CD14-positive monocyte (primary cell): ENCODE measurements around the gene TOR4A. TPM values are rescaled to one million over a fixed set of nuclear protein-coding genes. Genes with fewer than 3 reads are reported as not detected.

Source experiments
- DNase-seq, 3 donors: peaks; one replicate each; pipeline ENCODE4 v3.0.0-alpha.2; 2011 to 2022
- H2AFZ ChIP-seq: 2 replicates; pipeline ENCODE4 v1.6.0; 2012; ENCODE audit warnings: mild to moderate bottlenecking, low read depth, low read length, inconsistent platforms; ENCODE audit not compliant: insufficient read depth, poor library complexity, severe bottlenecking
- H3K27ac ChIP-seq, 2 donors: 1 replicate in 1 of 2; 2 replicates in 1 of 2; pipeline ENCODE4 v1.5.1; 2012 to 2013; ENCODE audit warnings: low read length in 2 of 2, control low read depth in 1 of 2, inconsistent platforms in 1 of 2, low read depth in 1 of 2, mild to moderate bottlenecking in 1 of 2
- H3K27me3 ChIP-seq, 2 donors: one replicate each; pipeline versions ENCODE4 v1.6.0 to v1.6.1; 2011 to 2013; ENCODE audit warnings: low read length in 2 of 2; ENCODE audit not compliant: control insufficient read depth in 2 of 2, insufficient read depth in 2 of 2
- H3K36me3 ChIP-seq, 2 donors: replicated peaks in 1 of 2; 1 replicate in 1 of 2; 2 replicates in 1 of 2; pipeline versions ENCODE4 v1.5.1 to v1.6.1; 2012 to 2013; ENCODE audit warnings: low read length in 2 of 2, control low read depth in 1 of 2, inconsistent platforms in 1 of 2, mild to moderate bottlenecking in 1 of 2; ENCODE audit not compliant: insufficient read depth in 2 of 2, control insufficient read depth in 1 of 2
- H3K4me1 ChIP-seq, 2 donors: 1 replicate in 1 of 2; 2 replicates in 1 of 2; pipeline versions ENCODE4 v1.5.1 to v1.6.1; 2012 to 2013; ENCODE audit warnings: low read length in 2 of 2, control low read depth in 1 of 2, inconsistent platforms in 1 of 2, mild to moderate bottlenecking in 1 of 2, moderate library complexity in 1 of 2; ENCODE audit not compliant: insufficient read depth in 2 of 2, control insufficient read depth in 1 of 2
- H3K4me2 ChIP-seq: replicated peaks from 2 replicates; pipeline ENCODE3; 2012; ENCODE audit warnings: low read length, moderate library complexity, mild to moderate bottlenecking; ENCODE audit not compliant: poor library complexity, severe bottlenecking; ENCODE audit errors: extremely low read depth
- H3K4me3 ChIP-seq, 3 experiments: fragments of 200-600 bp in 1 of 3; sonication (generic) in 1 of 3; replicated peaks in 1 of 3; 1 replicate in 2 of 3; 2 replicates in 1 of 3; pipeline ENCODE4 v1.5.1; 2011 to 2013; ENCODE audit warnings: low read length in 3 of 3, mild to moderate bottlenecking in 3 of 3, control low read depth in 2 of 3, low read depth in 2 of 3, inconsistent platforms in 1 of 3, moderate library complexity in 1 of 3
- H3K79me2 ChIP-seq: 2 replicates; pipeline ENCODE4 v1.6.0; 2012; ENCODE audit warnings: mild to moderate bottlenecking, control low read depth, inconsistent platforms, low read length, moderate library complexity; ENCODE audit not compliant: insufficient read depth
- H3K9ac ChIP-seq: 2 replicates; pipeline ENCODE4 v1.6.0; 2017; ENCODE audit warnings: low read length, mild to moderate bottlenecking; ENCODE audit not compliant: insufficient read depth, poor library complexity, severe bottlenecking
- H3K9me3 ChIP-seq, 2 donors: replicated peaks in 1 of 2; 1 replicate in 1 of 2; 2 replicates in 1 of 2; pipeline versions ENCODE4 v1.5.1 to v1.6.1; 2012 to 2013; ENCODE audit warnings: low read length in 2 of 2, control low read depth in 1 of 2; ENCODE audit not compliant: control insufficient read depth in 1 of 2, insufficient read depth in 1 of 2
- H4K20me1 ChIP-seq: 2 replicates; pipeline ENCODE4 v1.6.0; 2012; ENCODE audit warnings: mild to moderate bottlenecking, low read length, control low read depth, moderate library complexity; ENCODE audit not compliant: insufficient read depth
- H3K27ac Mint-ChIP-seq, 7 donors: one replicate each; pipeline ENCODE4 v1.8.0; 2020; ENCODE audit warnings: mild to moderate bottlenecking in 7 of 7, mixed read lengths in 7 of 7, moderate library complexity in 6 of 7, inconsistent platforms in 2 of 7
- H3K27me3 Mint-ChIP-seq, 3 donors: one replicate each; pipeline ENCODE4 v1.8.0; 2021 to 2022; ENCODE audit warnings: low read depth in 3 of 3, mild to moderate bottlenecking in 3 of 3, mixed read lengths in 3 of 3, moderate library complexity in 3 of 3, inconsistent platforms in 1 of 3
- H3K36me3 Mint-ChIP-seq, 2 donors: one replicate each; pipeline ENCODE4 v1.8.0; 2020; ENCODE audit warnings: mixed read lengths in 2 of 2, inconsistent platforms in 1 of 2, mild to moderate bottlenecking in 1 of 2
- H3K4me1 Mint-ChIP-seq: one replicate; pipeline ENCODE4 v1.8.0; 2020; ENCODE audit warnings: mild to moderate bottlenecking, mixed read lengths
- H3K4me3 Mint-ChIP-seq, 2 donors: one replicate each; pipeline ENCODE4 v1.8.0; 2020; ENCODE audit warnings: mild to moderate bottlenecking in 2 of 2, mixed read lengths in 2 of 2, moderate library complexity in 1 of 2
- H3K9me3 Mint-ChIP-seq, 7 donors: one replicate each; pipeline ENCODE4 v1.8.0; 2020 to 2022; ENCODE audit warnings: mixed read lengths in 7 of 7, mild to moderate bottlenecking in 6 of 7, moderate library complexity in 6 of 7, inconsistent platforms in 2 of 7
- WGBS: methylation state at CpG from one replicate; pipeline ENCODE4 v1.1.5; 2013; ENCODE audit warnings: missing lambda C conversion rate; ENCODE audit not compliant: insufficient coverage; 5-methylcytosine and 5-hydroxymethylcytosine counted together
- intact Hi-C, 2 donors: fragments of 100-400 bp; cut with micrococcal nuclease; formaldehyde crosslinking; loops; one replicate each; pipeline versions ENCODE4 v1.15.0 to v1.15.1; 2023
- polyA plus RNA-seq, 3 donors: library from polyadenylated mRNA; depleted of rRNA in 1 of 3; unstranded in 2 of 3; stranded (reverse) in 1 of 3; fragments of 300-500 nt in 2 of 3; fragments of >200 nt in 1 of 3; fragmentation: Illumina TruSeq in 2 of 3; gene quantifications; 1 replicate in 2 of 3; 2 replicates in 1 of 3; pipeline ENCODE4 v1.2.3, GENCODE V29; 2012 to 2021
- TF ChIP-seq, protein P1 (sequence below): fragments of 200-600 bp; IDR thresholded peaks from one replicate; pipeline ENCODE4 v1.8.0; 2022; ENCODE audit warnings: antibody characterized with exemption, mild to moderate bottlenecking

TOR4A gene
- polyA plus RNA-seq, 3 donors = 13.7 to 17.6 (median 15.4) TPM

DNA sequence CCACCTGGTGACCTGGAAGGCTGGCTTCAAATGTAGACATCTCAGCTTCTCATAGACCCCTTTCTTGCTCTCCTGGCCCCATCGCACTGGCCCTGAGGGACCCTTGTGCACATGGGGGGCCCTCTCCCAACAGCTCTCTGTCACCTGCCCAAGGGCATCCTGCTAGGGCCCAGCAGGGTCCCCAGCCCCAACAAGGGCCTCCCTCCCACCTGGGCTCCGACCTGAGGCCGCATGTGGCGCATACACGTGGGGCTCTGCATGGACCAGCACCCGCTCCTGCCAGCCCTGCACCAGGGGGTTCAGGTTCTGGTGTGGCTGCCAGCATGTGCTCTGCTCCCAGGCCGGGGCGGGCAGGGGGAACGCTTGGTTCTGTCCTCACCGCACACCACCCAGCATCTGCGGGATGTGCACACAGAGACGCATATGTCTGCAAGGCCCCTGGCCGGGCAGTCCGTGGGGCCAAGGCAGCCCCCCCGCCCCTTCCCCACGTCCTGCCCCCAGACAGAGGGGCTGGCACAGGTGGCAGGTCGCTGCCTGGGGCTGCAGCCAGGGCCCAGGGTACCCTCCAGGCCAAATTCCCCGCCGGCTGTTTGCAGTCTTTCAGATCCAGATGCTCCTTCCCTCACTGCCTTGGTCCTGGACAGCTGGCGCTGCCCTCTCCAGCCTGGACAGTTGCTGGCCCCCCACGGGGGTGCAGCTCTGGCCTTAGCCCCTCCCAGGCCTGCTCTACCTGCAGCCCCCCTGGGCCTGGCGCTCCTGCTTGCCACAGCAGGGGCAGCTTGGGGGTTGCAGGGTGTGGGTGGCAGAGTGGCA is 42.4 kb downstream of the TOR4A start:
- Histone ChIP-seq H3K36me3 (no peaks in the 10 kb centered on the region), H3K9ac (no peak overlapping the region), H4K20me1 (no peaks in the 10 kb centered on the region), H3K27ac (no peak overlapping the region), H2AFZ (peak overlapping the region; percentile 86), H3K4me1 (peaks cover 17 to 24% of the 10 kb centered on the region in 2 donors), H3K4me3 (peak overlapping the region in 1 of 3 experiments; percentile 66), H3K79me2 (no peaks in the 10 kb centered on the region), H3K4me2 (peak overlapping the region; percentile 73), H3K27me3 (peaks cover 0 to 16% of the 10 kb centered on the region in 2 donors), H3K9me3 (no peaks in the 10 kb centered on the region)
- whole genome bisulfite sequencing = 76% methylated on average over 19 of the region's 22 CpGs
- DNase-seq = no peak
- intact Hi-C loops = no loop called here
- TF ChIP-seq, protein P1, sequence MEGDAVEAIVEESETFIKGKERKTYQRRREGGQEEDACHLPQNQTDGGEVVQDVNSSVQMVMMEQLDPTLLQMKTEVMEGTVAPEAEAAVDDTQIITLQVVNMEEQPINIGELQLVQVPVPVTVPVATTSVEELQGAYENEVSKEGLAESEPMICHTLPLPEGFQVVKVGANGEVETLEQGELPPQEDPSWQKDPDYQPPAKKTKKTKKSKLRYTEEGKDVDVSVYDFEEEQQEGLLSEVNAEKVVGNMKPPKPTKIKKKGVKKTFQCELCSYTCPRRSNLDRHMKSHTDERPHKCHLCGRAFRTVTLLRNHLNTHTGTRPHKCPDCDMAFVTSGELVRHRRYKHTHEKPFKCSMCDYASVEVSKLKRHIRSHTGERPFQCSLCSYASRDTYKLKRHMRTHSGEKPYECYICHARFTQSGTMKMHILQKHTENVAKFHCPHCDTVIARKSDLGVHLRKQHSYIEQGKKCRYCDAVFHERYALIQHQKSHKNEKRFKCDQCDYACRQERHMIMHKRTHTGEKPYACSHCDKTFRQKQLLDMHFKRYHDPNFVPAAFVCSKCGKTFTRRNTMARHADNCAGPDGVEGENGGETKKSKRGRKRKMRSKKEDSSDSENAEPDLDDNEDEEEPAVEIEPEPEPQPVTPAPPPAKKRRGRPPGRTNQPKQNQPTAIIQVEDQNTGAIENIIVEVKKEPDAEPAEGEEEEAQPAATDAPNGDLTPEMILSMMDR = no peak
- Mint-ChIP-seq H3K27ac (no peak overlapping the region), H3K4me1 (peaks cover 5% of the 10 kb centered on the region), H3K36me3 (no peaks in the 10 kb centered on the region), H3K9me3 (peaks cover 0 to 3% (median 1%) of the 10 kb centered on the region in 7 donors), H3K27me3 (peaks cover 2 to 20% (median 4%) of the 10 kb centered on the region in 3 donors), H3K4me3 (no peak overlapping the region)

DNA sequence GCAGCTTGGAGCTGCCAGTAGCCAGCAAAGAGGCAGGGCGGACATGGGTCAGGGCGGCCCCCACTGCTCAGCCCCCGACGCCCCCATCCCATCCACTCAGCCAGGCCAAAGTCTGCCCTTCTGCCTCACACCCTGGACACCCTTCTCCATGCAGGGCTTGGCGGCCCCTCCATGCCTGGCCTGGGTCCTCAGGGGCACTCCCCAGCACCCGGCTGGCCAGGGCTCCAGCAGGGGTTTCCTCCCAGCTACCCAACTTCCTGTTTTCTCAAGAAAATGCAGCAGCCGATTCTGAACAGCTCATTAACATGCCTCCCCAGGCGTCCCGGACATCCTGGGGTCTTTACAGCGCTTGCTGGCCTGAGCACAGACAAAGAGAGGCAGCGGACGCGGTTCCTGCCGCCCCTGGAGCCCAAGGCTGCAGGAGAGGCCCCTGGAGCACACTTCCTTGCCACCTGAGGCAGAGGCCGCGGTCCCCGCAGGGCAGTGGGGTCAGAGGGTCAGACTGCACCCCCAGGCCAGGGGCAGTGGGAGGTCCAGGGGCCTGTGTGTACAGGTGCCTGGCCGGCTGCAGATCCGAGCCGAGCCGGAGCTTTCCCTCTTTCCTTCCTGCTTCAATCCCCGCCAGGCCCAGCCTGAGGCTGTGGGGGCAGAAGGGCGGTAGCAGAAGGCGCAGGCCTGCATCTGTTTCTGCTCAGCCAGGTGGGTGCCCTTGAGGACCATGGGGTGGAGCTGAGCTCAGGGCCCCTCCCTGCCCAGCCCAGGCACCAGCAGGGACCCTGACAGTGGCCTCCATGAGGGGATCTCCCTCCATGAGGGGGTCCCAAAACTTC is 43.2 kb downstream of the TOR4A start:
- H3K4me1 Mint-ChIP-seq = peaks cover 6% of the 10 kb centered on the region
- Histone ChIP-seq H3K36me3 (no peaks in the 10 kb centered on the region), H3K4me1 (peaks cover 17 to 24% of the 10 kb centered on the region in 2 donors), H3K4me3 (peak overlapping the region in 2 of 3 experiments; percentile 15 to 66), H3K27me3 (peaks cover 0 to 8% of the 10 kb centered on the region in 2 donors), H4K20me1 (no peaks in the 10 kb centered on the region), H3K79me2 (no peaks in the 10 kb centered on the region), H3K4me2 (peak overlapping the region; percentile 73), H3K9ac (peak overlapping the region; percentile 43), H3K9me3 (no peaks in the 10 kb centered on the region), H2AFZ (peak overlapping the region; percentile 86), H3K27ac (no peak overlapping the region)
- H3K36me3 Mint-ChIP-seq = no peaks in the 10 kb centered on the region
- peaks cover 0 to 3% (median 1%) of the 10 kb centered on the region in 7 donors for H3K9me3 Mint-ChIP-seq
- TF ChIP-seq, protein P1 = no peak
- H3K4me3 Mint-ChIP-seq = peak overlapping the region; percentile 61 to 63
- no peak overlapping the region for H3K27ac Mint-ChIP-seq
- 8% methylated on average over 24 of the region's 24 CpGs for WGBS
- intact Hi-C loops = no loop called here
- H3K27me3 Mint-ChIP-seq = peaks cover 0 to 12% (median 4%) of the 10 kb centered on the region in 3 donors
- peak; percentile 42 to 72 (median 59) for DNase-seq
